ENCODE data around the gene TMPRSS5. TPM values are rescaled to one million over a fixed set of nuclear protein-coding genes. Genes with fewer than 3 reads are reported as not detected.

The TMPRSS5 gene
- total RNA-seq, 2 donors from 2014 or later = 1.0 to 1.2 TPM

DNA sequence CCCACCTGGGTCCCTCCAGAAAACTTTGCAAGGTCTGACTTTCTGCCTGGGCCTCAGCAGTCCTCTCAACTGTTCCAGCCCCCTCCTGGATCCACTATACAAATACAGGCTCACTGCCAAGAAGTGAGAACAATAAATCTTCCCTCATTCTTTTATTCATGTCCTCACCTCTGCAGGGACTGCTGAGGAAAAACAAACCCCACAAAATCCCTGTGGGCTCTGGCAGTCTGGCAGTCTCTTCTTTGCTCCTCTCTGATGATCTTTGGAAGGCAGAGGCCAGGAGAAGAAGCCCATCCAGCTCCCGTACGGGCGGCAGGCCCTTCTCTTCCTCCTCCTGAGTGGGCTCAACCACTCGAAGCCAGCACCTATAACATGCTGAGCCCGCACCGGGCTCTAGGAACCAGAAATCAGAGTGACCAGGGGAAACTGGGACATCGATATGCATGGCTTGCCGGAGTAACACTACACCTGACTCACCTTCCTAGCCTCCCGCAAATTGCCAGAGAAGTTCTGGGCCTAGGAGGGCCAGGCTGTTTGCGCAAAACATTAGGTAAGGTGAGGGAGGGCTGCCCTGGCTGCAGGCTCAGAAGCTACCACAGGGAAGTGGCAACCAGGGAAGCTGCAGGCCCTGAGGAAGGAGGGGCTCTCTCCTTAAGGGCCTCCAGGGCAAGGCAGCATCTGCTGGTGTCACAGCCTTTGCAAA lies 24.2 kb downstream of the TMPRSS5 start:
- TF ChIP-seq, protein P1, sequence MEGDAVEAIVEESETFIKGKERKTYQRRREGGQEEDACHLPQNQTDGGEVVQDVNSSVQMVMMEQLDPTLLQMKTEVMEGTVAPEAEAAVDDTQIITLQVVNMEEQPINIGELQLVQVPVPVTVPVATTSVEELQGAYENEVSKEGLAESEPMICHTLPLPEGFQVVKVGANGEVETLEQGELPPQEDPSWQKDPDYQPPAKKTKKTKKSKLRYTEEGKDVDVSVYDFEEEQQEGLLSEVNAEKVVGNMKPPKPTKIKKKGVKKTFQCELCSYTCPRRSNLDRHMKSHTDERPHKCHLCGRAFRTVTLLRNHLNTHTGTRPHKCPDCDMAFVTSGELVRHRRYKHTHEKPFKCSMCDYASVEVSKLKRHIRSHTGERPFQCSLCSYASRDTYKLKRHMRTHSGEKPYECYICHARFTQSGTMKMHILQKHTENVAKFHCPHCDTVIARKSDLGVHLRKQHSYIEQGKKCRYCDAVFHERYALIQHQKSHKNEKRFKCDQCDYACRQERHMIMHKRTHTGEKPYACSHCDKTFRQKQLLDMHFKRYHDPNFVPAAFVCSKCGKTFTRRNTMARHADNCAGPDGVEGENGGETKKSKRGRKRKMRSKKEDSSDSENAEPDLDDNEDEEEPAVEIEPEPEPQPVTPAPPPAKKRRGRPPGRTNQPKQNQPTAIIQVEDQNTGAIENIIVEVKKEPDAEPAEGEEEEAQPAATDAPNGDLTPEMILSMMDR (conservative IDR thresholded peaks at IDR 0.05) = no peak
- H3K9me3 Mint-ChIP-seq = no peaks in the 10 kb centered on the region
- H3K4me1 Mint-ChIP-seq = peaks cover 38% of the 10 kb centered on the region
- DNase-seq = peak; percentile 75
- H3K27ac ChIP-seq (ENCODE audit: low read depth, low read length) = peak overlapping the region; percentile 16
- H3K27me3 Mint-ChIP-seq (ENCODE audit: insufficient read depth) = no peaks in the 10 kb centered on the region
- H3K9ac ChIP-seq (ENCODE audit: extremely low read depth, low read length, poor library complexity, severe bottlenecking) = no peak overlapping the region
- peaks cover 29% of the 10 kb centered on the region for H3K4me1 ChIP-seq (ENCODE audit: control insufficient read depth, insufficient read depth, low read length)
- H3K4me3 ChIP-seq (ENCODE audit: low read length) = no peak overlapping the region
- H3K9me3 ChIP-seq (ENCODE audit: control insufficient read depth, low read length) = no peaks in the 10 kb centered on the region
- no peak overlapping the region for H3K4me3 Mint-ChIP-seq
- 82 to 100% methylated on average over 4 to 10 of the region's 10 CpGs for WGBS, 2 experiments (ENCODE audit: insufficient coverage in 1 of 2, insufficient read length in 1 of 2)
- no peaks in the 10 kb centered on the region for H3K36me3 Mint-ChIP-seq (ENCODE audit: low read depth)
- H3K36me3 ChIP-seq (ENCODE audit: control insufficient read depth, insufficient read depth, low read length) = no peaks in the 10 kb centered on the region
- H3K27ac Mint-ChIP-seq = peak overlapping the region; percentile 83
- no peaks in the 10 kb centered on the region for H3K27me3 ChIP-seq (ENCODE audit: control insufficient read depth, insufficient read depth, low read length, poor library complexity, severe bottlenecking)

DNA sequence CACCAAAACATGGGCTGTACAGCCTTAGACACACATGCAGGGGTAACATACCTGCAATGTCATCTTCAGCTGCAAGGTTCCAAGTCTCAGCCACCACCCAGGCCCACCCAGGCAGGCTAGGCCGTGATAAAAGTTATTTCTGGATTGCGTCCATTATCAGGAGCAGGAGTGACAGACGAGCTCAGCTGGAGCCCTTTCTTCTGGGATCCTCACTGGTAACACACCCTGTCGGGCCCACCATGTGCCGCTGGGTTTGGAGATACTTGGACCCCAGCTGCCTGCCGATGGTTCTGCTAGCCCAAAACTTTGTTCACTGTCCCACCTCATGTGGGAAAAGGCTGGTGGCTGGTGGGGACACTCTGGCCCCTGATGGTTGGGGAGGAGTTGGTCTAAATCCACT lies 24.8 kb downstream of the TMPRSS5 start:
- H3K27me3 ChIP-seq (ENCODE audit: control insufficient read depth, insufficient read depth, low read length, poor library complexity, severe bottlenecking) = no peaks in the 10 kb centered on the region
- Mint-ChIP-seq H3K4me1 (peaks cover 38% of the 10 kb centered on the region), H3K4me3 (no peak overlapping the region), H3K27ac (peak overlapping the region; percentile 83), H3K27me3 (ENCODE audit: insufficient read depth) (no peaks in the 10 kb centered on the region), H3K36me3 (ENCODE audit: low read depth) (no peaks in the 10 kb centered on the region), H3K9me3 (no peaks in the 10 kb centered on the region)
- TF ChIP-seq, protein P1 (conservative IDR thresholded peaks at IDR 0.05) = no peak
- H3K36me3 ChIP-seq (ENCODE audit: control insufficient read depth, insufficient read depth, low read length) = no peaks in the 10 kb centered on the region
- no peak overlapping the region for H3K9ac ChIP-seq (ENCODE audit: extremely low read depth, low read length, poor library complexity, severe bottlenecking)
- H3K27ac ChIP-seq (ENCODE audit: low read depth, low read length) = no peak overlapping the region
- H3K9me3 ChIP-seq (ENCODE audit: control insufficient read depth, low read length) = no peaks in the 10 kb centered on the region
- peak; percentile 80 for DNase-seq
- no peak overlapping the region for H3K4me3 ChIP-seq (ENCODE audit: low read length)
- 76 to 79% methylated on average over 5 to 6 of the region's 6 CpGs for WGBS, 2 experiments (ENCODE audit: insufficient coverage in 1 of 2, insufficient read length in 1 of 2)
- peaks cover 29% of the 10 kb centered on the region for H3K4me1 ChIP-seq (ENCODE audit: control insufficient read depth, insufficient read depth, low read length)

DNA sequence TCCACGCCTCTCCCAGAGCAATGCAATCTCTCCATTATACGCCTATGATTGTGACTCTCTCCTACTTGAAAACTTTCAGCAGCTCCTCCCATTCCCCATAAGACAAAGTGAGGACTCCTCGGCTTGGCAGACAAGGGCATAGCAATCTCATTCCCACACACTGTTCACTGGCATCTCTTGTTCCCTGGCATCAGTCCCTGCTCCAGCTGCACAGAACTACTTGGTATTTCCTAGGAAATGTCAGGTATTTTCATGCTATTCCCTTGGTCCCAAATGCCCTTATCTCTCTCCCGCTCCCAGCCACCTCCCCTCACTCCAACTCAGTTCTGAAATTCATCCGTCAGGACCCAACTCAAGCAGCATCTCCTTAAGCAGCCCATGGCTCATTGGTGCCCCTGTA lies 28.4 kb downstream of the TMPRSS5 start:
- Histone ChIP-seq H3K9me3 (ENCODE audit: control insufficient read depth, low read length) (no peaks in the 10 kb centered on the region), H3K27me3 (ENCODE audit: control insufficient read depth, insufficient read depth, low read length, poor library complexity, severe bottlenecking) (no peaks in the 10 kb centered on the region), H3K9ac (ENCODE audit: extremely low read depth, low read length, poor library complexity, severe bottlenecking) (no peak overlapping the region), H3K4me1 (ENCODE audit: control insufficient read depth, insufficient read depth, low read length) (peaks cover 27% of the 10 kb centered on the region), H3K27ac (ENCODE audit: low read depth, low read length) (no peak overlapping the region), H3K4me3 (ENCODE audit: low read length) (no peak overlapping the region), H3K36me3 (ENCODE audit: control insufficient read depth, insufficient read depth, low read length) (no peaks in the 10 kb centered on the region)
- H3K4me3 Mint-ChIP-seq = no peak overlapping the region
- no peaks in the 10 kb centered on the region for H3K9me3 Mint-ChIP-seq
- DNase-seq = no peak
- TF ChIP-seq, protein P1 (conservative IDR thresholded peaks at IDR 0.05) = no peak
- H3K36me3 Mint-ChIP-seq (ENCODE audit: low read depth) = no peaks in the 10 kb centered on the region
- WGBS, 2 experiments (ENCODE audit: insufficient coverage in 1 of 2, insufficient read length in 1 of 2) = 94 to 95% methylated on average over 4 to 5 of the region's 5 CpGs
- H3K4me1 Mint-ChIP-seq = peaks cover 40% of the 10 kb centered on the region
- no peak overlapping the region for H3K27ac Mint-ChIP-seq
- H3K27me3 Mint-ChIP-seq (ENCODE audit: insufficient read depth) = no peaks in the 10 kb centered on the region

Data from endodermal cell (in vitro differentiated cells).